ENCODE results near the gene TBC1D14.
A peak's percentile ranks its signal among the peaks of the same experiment; 100 is the strongest.

Gene TBC1D14

DNA sequence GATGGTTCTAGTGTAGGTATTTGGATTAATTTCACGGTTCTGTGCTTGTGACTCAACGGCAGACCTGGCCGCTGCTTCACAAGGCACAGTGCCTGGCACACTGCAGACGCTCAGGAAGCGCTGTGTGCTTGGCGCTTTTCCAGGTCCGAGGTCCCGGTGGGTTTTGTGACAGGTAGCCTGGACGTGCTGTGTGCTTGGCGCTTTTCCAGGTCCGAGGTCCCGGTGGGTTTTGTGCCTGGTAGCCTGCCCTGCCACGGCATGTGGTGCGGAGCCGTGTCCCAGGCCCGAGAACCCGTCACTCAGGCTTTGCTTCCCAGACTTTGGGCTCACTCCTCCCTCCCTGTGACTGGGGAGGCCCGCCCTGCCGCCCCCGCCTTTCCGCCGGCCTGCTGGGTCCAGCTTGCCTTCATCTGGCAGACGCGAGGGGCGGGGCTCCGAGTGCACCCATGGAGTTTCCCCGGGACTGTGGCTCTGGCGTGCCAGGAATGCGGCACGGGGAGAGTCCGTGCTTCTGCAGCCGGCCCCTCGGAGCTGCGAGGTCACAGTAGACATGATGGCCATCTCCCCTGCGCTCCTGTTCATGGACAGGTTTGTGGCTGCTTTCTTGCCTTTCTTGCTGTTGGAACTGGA, 44.2 kb downstream of the TBC1D14 start:
- DNase-seq, result peak in 1 of 14 donors; percentile 34

DNA sequence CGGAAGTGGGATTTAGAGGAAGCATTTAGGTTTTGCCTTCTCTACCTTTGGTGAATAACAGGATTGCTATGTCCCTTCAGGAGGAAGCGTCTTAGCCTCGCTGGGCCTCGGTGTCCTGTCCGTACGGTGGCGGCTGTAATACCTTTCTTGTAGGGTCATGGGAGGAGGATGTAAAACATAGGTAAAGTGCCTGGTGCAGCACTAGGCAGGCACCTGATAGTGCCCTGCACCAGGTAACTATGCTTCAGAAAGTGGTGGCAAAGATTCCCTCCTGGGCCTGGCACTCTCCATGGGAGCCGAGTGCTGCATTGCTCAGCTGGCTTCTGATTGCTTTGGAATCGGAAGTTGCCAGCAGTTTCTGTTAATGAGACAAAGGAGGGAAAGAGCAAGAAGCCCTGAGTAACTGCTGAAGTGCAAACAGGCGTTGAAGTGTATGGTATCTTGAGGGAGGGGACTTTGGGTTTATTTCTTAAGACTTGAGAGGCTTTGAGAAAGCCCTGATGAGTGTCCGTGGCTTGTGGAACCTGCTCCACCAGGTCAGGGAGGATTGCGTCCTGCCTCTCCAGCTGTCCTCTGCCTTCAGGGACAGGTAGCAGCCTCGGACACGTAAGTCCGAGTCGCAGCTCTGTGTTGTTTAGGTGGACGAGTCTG, 45.8 kb downstream of the TBC1D14 start:
- no peak for DNase-seq

DNA sequence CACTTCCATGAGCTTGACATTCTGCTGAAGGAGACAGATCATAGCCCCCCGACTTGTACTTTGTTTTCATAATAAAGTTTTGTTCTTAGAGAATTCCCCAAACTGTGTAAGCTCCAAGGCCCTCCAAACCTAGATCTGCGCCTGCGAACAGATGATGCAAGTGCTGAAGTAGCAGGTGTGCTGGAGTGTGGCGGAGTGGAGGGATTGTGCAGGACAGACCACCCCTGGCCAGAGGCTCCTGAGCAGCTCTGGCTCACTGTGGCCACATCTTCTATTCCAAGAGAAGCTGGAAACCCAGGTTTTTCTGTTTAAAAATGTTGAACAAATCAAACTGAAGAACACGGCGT, 46.4 kb downstream of the TBC1D14 start:
- DNase-seq, result no peak

DNA sequence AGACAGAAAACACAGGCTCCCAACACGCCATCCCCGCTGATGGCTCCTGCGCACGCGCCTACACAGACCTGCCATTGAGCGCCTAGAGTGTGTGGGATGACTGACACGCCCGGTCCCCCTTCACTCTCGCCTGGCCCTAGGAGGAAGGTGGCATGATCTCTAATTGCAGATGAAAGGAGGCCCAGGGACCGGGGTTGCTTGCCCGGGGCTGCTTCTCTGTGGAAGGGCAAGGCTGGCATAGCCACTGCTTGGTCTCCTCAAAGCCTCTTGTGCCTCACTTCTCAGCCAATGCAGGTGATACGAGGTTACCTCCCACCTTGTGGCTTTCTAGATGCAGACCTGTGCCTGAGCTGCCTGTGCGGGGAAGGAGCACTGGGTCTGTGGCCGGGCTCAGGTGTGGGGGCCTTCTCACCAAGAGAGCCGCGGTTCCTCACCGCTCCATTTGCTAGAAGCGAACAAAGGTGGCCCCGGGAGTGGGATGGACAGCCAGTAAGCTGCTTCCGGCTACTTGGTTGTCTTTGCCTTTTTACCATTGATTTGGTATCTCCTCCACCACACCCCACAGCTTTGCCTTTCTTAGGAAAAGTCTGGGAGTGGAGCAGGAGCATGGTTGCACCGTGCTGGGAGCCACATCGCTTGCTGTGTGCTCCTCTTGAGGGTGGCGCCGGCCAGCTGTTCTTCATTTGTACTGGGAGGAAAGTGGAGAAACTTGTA, 47.0 kb downstream of the TBC1D14 start:
- DNase-seq, result no peak

DNA sequence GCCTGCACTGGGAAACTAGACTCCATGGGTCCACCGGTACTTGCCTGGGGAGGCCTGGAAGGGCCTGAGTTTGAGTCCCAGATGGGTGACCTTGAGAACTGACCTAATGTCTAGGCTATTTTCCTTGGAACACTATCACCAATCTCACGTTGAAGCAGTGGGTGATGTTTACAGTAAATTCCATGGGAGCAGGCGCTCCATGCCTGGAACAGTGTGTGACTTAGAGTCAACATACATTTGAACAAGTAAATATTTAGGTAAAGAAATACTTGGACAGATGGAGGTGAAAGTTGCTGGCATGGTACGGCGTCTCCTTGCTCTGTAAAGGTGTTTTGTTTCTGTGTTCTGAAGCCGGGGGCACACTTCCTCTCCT, 47.5 kb downstream of the TBC1D14 start:
- DNase-seq, result no peak

DNA sequence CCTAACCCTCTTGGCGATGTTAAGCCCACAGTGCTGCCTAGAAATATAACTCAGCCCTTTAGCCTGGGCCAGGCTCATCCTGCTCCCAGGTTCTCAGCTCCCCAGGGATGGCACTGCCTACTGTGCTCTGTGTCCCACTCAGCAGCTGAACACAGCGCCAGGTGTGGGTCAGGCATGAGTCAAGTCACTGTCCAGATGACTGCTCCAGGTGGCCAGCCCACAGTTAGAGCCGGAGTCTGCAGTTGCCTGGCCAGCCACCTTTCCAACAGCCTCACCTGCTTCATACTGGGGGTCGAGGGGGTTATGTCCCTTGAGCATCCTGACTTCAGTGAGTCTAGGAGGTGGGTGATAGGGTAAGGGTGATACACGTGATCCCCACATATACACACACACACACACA, 48.4 kb downstream of the TBC1D14 start:
- no peak for DNase-seq

DNA sequence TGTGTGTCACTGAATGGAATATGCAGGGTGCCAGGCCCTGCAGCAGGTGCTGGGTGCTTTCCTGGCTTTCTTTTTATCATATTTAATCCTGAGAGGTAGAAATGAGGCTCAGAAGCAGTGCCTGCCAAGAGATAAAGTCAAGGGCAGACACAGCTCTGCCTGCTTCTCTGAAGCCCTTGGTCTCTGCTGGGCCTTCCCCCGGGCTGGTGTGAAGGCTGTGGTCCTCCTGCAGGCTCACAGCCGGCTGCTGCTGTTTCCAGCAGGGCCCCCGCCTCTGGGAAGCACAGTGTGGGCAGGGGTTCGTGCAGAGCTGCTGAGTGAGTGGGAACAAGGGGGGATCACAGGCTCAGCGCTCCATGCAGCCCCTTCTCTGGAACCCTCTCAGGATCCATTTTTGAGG, 49.6 kb downstream of the TBC1D14 start:
- no peak for DNase-seq

DNA sequence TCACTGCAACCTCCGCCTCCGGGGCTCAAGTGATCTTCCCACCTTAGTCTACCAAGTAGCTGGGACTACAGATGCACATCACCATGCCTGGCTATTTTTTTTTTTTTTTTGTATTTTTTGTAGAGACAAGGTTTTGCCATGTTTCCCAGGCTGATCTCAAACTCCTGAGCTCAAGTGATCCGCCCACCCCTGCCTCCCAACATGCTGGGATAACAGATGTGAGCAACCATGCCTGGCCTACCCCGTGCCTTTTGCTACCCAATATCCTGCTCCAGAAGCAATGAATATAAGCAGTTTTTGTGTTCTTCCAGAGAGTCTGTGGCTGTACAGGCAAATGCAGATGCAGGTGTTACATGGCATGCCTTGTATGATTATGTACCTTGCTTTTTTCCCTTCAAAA, 50.5 kb downstream of the TBC1D14 start:
- DNase-seq, result no peak

DNA sequence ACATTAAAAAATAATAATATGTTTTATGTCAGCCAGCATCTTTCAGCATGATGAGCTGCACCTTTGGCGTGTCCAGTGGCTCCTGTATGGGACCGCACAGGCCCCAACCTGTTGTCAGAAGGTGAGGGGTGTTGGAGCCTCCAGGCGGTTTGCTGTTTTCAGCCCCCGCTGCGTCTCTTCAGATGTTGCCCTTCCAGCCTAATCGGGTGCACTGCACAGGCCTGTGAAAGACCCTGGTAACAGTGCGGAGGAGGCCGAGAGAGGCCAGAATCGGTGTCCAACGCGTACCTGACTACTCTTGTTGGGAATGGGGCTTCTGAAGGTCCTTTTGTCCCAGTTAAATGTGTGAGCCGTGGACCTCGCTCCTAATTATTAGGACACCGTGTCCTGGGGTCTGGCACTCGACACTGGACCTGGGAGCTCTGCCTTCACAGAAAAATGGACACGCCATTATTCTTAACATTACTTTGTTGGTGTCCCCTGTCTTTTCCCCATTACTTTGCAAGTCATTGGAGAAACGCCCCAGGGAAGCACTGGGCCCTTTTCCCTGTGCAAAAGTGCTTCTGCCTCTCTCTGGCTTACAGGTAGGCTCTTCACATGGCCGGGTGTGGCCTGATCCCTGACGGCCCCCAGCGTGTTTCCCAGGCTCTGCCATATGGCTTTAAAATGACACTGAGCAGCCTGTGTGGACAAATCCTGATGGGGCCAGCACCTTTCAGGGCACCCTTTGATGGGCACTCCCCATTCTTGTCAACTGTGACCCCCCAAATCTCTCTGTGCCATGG, 51.2 kb downstream of the TBC1D14 start:
- DNase-seq, result no peak

DNA sequence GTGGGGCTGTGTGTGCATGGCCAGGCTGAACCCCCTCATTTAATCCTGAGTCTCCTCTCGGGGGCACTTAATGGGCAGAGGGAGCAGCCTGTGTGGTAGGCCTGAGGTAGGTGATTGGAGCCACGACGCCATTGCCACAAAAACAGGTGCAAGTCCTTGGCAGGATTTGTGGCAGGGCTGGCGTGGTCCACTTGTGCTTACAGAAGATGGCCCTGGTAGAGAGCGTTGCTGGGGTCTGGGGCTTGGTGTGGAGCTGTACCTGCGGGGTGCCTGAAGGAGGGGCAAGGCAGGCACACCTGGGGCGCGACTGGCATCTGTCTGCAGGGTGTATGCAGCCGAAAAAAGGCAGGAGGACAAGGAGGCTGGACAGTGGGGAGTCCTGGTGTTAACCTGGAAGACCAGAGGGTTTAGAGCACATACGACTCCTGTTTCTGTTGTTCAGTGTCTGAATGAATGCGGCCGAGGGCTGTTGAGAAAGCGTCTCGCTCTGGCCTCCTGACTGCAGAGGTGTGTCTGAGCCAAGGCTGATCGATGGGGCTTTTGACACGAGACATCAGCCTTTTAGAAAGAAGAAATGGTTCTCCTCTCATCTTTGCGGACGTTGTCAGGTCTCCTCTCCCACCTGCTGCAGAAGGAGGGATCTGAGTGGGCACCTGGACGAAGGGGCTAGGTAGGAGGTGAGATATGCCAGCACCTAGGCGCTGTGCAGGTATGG, 52.0 kb downstream of the TBC1D14 start:
- no peak for DNase-seq

DNA sequence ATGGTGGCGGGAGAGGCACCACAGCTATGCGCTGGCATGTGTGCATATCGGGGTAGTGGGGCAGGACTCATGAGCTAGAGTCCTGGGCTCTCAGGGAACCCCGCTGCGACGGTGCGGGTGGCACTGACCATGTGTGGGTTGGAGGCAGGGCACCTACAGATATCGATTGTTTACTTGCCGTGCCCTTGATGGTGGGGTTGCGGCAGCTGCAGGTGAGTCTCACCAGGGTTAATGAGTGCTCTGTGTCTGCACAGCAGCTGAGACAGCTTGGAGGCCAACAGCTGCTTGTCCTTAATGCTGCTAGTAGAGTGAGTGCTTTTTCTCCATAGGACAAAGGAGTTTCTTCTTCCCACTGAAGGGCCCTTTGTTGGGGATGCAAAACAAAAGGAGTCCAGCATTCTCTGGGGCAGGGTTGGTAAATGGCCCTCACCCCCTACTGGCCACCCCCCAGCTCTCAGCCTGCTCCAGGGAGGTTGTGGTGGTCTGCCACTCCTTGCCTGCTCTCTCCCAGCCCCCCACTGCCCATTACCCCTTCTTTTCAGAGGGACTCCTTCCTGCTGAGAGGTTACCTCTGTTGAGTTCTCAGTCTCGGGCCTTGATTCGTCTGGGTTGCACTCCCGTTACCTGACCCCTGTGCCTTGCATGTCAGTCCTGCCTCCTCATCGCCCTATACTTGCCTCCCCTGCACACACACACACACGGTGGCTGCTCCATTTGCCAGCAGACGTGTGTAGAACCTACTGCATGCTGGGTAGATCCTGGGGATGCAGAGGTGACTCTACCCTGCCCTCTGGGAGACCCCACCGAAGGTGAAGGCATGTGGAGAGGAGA, 52.8 kb downstream of the TBC1D14 start:
- DNase-seq, result peak in 8 of 14 donors; percentile 31 to 67 (median 56)

DNA sequence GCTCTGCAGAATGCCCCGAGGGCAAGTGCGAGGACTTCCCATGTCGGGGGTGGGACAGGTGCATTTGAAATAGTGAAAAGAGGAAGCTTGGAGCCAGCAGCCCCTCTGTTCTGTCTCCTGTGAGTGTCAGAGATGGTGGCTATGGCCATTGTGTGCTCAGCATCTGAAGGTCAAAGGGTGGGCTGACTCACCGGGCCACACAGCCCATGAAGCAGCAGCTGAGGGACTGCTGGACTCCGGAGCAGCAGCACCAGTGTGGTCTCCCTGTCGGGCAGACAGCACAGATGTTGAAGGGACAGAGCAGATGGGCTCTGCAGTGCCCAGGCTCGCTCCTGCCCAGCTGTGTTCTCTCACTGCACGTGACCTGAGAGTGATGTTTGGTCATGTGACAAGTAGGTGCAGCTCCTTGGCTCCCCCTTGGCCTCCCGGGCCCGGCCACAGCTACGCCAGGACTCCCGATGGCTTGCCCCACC, 53.5 kb downstream of the TBC1D14 start:
- DNase-seq, result peak in 1 of 14 donors; percentile 50

DNA sequence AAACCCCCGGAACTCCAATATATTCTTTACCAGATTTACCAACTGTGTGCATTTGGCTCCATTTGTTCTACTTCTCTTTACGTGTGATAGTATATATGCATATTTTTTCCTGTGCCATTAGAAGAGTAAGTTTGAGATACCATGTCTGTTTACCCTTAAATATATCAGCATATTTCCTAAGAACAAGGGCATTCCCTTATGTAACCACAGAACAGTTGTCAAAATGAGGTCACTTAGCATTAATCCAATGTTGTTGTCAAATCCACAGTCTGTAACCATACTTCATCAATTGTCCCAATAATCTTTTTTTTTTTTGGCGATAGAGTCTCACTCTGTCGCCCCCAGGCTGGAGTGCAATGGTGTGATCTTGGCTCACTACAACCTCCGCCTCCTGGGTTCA, 55.2 kb downstream of the TBC1D14 start:
- DNase-seq, result no peak

DNA sequence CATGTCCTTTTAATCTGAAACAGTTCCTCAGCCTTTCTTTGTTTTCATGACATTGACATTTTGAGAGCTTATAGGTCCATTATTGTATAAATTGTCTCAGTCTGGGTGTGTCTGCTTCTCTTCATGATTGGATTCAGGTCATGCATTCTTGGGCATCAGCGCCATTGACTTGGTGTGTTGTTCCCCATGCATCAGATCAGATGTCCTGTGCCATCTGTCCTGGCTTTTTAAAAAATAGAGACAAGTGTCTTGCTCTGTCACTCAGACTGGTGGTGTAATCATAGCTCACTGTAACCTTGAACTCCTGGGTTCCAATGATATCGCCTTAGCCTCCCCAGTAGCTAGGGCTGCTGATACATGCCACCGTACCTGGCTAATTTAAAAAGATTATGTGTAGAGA, 55.7 kb downstream of the TBC1D14 start:
- no peak for DNase-seq

DNA sequence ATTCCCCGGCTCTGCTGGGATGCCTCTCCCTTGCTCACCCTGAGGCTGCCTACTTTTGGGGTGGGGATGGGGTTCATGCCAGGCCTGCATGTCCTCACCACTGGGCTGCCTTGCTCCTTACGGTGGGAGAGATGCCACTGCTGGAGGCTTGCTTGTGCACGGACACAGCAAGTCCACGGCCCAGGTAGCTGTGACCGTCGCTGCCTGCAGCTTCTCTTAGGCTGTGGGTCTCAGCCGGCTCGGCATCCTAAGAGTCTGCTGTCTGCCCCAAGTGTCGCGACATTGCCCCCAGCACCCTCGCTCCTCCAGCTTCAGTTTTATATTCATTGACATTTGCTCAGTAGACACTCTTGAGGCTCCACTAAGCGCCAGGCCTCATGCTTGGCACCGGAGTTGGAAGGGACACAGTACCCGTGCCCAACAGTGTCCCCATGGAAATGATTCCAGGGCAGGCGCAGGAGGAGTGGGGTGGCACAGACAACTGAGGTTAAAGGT, 58.3 kb downstream of the TBC1D14 start:
- DNase-seq, result no peak

DNA sequence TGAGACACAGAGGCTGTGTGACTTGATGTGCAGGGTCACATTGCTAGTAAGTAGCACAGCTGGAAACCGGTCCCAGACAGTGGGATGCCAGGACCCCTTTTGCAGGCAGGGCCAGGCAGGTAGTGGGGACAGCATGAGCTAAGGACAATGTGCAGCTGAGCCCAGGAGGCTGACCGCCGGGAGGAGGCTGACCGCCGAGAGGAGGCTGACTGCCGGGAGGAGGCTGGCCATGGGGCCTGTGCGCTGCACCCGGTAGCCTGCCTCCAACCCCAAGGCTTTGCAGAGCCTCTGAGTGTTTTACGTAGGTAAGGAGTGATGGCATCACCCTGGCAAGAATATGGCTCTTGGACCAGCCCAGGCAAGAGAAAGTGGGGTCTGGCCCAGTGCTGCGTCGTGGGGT, 58.9 kb downstream of the TBC1D14 start:
- DNase-seq, result no peak

DNA sequence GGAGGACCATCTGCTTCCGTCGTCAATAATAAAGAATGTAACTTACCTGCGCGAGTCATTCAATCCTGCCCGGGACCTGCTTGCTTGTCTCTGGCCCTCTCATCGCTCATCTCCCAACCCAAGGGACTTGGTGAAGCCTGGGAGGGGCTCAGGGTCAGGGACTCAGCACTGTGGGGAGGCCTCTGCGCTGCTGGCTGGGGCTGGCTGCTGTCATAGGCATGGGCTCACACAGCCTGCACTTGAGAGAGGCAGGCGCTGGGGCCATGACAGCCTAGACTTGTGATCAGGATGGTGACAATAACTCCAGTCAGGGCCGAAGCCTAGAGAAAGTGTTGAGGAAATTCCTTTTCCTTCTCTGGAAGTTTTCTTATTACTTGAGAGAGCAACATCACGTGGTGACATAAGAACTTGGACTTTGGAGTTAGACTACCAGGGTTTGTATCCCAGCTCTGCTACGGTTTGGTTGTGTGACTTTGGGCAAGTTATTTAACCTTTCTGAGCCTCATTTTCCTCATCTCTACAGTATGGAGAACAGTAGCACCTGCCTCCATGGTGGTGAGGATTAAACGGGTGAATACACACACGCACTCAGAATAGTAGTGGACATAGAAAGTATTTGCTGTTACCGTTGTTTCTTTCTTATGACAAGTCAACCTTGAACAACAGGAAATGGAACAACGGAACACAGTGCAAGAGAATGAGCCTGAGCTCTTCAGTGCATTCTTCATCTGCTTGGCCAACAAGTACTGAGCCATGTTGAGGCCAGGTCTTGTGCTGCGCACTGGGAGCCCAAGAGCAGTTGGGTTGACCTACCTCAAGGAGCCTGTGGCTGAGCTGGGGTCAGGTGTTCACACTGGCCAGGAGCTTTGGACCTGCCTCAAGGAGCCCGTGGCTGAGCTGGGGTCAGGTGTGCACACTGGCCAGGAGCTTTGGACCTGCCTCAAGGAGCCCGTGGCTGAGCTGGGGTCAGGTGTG, 60.5 kb downstream of the TBC1D14 start:
- DNase-seq, result no peak

DNA sequence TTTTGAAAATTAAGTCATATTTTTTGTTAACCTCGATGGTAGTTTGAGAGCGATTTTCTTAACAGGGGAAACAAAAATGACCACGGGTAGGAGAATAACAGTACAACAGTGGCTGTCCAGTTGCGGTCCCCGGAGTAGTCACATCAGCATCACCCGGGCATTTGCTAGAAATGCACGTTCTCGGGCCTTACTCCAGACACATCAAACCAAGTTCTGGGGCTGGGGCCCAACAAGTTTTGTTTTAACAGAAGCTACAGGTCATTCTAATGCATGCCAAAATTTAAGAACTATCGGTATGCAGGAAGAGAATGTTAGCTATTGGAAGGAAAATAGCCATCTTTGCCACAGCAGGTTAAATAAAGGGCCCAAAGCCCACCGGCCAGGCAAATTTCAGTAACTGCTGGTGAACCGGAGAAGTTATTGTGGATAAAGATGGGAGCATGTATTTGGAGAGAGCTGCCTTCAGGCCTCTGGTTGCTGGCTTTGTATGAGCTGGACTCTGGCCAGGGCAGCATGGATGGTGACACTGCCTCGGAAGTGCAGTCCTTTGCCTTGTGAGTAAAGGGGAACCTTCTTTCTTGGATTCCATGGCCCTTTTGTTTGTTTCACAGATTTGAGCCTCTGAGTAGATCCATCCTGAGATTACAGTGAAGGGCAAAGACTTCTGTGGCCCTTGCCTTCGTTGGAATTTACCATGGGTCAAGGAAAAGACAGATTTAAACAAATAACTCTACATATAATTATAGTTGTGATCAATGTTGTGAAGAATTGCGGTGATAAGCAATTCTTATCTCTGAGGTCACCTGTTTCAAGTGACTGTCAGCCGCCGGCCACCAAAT, 62.1 kb downstream of the TBC1D14 start:
- peak in 1 of 14 donors; percentile 30 for DNase-seq

DNA sequence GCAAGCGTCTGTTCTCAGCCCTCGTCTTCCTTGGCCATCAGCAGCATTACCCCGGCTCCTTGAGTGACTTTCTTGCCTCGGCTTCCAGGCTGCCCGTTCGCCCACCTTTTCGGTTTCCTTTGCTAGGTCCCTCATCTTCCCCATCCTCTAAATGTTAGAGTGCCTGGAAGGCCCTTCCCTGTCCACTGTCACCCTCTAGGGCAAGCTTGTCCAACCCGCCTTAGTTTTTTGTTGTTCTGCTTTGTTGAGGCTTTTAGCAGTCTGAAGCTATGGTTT, 62.7 kb downstream of the TBC1D14 start:
- no peak for DNase-seq
